GM18511 (cell line): ENCODE results near the gene PCF11.

Source experiments
- ATAC-seq: cut with Tn5 transposase; IDR thresholded peaks from one replicate; pipeline ENCODE4 v1.9.1; 2021; ENCODE audit warnings: mild to moderate bottlenecking, moderate library complexity; ENCODE audit not compliant: unreplicated experiment

The PCF11 gene

GRCh38 chr11:83153764-83154163 lies 3.2 kb upstream of the PCF11 start:
- no peak for ATAC-seq

DNA sequence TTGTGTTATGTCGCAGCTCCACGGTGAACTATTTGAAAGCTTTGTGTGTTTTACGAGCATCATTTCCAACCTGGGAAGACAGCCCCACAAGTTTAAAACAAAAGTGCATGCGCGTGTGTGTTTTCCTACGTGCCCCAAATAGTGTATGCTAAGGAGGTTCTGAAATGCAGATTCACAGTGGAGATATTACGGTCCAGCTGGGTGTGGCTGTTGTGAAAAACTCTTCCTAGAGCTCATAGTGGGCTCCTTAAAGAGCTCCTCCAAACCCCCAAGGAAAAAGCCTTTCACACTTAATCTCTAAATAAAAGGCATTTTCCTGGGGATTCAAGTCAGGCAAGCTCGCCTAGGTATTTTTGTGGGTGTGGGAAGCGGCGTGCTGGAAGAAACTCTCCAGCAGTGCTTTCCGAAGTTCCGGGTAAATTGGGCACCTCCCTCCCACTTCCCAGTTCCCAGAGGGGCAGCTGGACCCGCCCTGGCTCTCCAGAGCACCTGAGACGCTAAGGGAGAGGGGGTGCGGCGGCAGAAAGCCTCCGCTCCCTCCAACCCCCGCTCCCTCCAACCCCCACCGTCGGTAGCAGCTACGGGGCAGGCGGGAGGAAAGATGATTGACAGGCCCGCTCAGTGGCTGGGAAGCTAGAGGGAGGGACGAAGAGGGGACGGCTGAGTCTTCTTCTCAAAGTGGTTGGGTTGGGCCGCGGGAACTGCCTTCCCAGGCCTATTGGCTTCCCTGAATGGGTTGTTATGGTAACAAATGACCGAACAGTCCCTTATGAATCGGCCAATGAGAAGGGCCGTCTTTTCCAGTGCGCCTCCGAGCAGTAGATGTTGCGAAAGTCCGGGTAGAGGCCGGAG lies 561 bp upstream of the PCF11 start:
- peak; percentile 93 for ATAC-seq

DNA sequence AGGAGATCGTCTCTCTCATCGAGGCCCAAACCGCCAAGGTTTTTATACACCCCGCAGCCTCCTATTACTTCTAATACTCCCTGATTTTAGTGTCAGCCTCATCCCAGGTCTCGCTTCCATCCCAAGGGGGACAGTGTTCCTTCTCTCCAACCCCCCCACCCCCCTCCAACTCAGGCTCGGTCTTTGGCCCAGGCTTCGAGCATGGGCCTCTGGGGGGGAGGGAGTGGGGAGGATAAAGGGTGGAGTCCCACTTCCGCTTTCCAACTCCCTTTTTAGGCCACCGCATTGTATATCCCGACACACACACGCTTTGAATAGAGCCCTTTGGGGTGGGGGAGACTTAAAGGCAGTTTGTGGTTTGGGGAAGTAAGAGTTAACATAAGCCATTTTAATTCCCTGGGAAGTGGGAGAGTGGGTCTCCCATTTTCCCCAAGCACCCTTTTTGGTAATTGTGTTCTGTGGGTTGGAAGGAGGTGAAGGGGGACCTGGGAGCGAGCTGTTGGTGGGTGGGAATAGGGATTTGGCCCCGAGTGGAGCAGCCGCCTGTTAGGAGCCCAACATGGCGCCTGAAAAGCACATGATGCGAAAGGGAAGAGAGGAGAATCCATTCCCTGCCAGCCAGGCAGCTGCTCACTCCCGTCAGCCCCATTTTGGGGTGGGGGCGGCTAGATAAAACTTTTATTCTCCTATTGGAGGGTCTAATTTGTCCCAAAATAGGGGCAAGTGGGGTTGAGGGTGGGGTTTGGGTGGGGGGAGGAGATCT lies 844 bp downstream of the PCF11 start:
- no peak for ATAC-seq

- ATAC-seq: no peak
Observed at GRCh38 chr11:83158357-83158786, 1.4 kb downstream of the PCF11 start.

- no peak for ATAC-seq
Observed at GRCh38 chr11:83158965-83159901, 2.3 kb downstream of the PCF11 start.

DNA sequence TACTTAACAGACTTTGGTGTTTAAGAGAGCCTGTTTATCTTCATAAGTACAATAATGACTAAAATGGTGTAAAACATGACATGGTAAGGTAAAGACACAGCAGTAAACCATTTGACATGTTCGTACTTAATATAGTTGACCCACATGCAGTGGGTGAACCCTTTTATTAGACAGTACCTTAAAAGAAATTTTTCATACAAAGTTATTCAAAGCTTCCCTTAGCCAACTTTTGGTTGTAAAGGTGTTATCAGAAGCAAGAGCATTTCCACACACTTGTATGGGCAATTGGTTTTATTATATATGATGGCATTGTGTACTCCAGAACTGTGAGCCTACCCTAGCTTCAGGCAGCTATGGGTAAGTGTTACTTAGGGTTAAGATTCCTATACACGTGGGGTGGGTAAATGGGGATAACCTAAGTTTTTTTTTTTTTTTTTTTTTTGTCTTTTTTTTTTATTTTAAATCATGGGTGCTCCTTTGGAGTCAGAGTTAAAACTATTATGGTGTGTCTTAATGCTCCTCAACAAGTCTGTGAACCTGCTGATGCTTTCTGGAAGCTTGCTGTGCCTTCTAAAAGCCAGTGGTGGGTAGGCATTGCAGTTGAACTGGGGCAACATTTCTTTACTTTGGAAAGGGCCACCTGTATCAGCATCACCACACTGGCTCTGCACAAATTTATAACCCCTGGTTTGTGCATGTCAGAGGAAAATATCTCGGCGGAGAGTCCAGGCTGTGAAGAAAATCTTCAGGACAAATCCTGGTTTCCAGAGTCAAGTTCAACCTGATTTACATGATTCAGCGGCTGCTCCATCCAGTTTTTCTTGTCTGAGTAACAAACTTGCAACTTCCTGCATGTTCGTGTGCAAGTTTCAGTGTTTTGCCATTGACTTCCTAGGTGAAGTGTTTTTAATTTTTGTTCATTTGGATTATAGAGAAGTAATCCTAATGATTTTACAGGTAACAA lies 3.3 kb downstream of the PCF11 start:
- no peak for ATAC-seq

- no peak for ATAC-seq
Observed at GRCh38 chr11:83161610-83162199, 4.8 kb downstream of the PCF11 start.

DNA sequence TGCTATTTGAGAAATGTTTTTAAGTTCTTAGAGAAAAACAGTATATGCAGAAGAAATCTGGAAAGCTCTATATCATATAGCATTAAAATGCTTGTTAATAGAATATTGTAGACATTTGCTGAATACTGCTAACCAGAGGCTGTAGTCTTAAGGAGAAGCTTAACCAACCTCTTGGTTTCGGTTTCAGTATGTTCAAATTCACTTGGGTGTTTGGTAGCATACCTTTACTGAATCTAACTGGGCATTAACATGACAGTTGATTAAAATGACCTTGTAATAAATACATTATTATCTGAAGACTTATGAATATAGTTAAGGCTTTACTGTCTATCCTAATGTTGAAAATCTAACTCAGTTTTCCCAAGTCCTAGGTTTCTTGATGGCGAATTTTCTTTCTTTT lies 5.4 kb downstream of the PCF11 start:
- peak; percentile 66 for ATAC-seq

DNA sequence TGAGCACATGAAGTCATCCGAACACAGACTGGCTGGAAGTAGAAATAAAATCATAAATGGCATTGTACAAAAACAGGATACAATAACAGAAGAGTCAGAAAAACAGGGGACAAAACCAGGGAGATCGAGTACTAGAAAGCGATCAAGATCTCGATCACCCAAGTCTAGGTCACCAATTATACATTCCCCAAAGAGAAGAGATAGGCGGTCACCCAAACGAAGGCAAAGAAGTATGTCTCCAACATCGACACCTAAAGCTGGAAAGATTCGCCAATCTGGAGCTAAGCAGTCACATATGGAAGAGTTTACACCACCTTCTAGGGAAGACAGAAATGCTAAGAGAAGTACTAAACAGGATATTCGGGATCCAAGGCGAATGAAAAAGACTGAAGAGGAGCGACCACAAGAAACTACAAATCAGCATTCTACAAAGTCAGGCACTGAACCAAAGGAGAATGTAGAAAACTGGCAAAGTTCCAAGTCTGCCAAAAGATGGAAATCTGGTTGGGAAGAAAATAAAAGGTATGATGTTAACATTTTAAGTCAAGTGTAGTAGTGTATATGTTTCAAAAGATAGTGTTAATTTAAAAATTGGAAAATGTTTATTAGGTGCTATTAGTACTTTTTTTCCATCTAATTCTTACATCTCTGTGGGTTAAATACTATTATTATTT lies 9.4 kb downstream of the PCF11 start:
- ATAC-seq: no peak

- ATAC-seq: no peak
Observed at GRCh38 chr11:83168756-83169155, 11.8 kb downstream of the PCF11 start.

DNA sequence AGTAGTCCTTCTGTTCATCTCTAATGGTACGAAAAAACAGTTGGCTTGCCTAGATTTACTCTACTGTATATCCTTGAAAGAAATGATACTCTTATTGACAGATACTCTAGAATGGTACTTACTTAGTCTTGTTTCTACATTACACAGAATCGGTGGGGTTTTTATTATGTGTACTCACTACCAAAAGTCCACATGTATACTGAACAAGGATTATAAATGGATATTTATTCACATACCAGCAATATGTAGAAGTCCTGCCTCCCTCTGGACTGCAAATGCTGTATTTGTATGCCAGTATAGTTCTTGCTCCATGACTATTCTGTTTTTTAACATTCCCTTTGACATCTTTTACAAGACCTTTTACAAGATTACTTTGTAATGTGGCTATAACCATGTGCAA lies 13.9 kb downstream of the PCF11 start:
- ATAC-seq: no peak

- ATAC-seq: no peak
Observed at GRCh38 chr11:83172551-83172950, 15.6 kb downstream of the PCF11 start.

- ATAC-seq: peak; percentile 54
Observed at GRCh38 chr11:83174008-83174407, 17.1 kb downstream of the PCF11 start.

DNA sequence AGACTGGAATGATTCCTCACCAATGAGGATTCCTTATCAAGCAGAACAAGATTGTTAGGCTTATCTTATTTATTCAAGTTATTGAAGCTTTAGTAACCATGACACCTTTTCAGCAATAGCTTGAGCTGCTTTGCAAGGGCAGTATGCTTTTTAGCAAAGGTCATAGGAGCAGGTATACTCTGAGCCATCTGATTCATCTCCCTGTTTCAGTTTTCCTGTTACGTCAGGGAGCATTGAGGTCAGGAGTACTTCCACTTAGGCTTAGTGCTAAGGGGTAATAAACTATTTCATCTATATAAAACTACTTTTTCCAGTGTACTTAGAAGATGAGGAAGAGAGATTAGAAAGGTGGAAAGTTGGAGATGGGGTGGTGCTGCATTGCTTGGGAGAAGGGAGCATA lies 18.9 kb downstream of the PCF11 start:
- no peak for ATAC-seq

DNA sequence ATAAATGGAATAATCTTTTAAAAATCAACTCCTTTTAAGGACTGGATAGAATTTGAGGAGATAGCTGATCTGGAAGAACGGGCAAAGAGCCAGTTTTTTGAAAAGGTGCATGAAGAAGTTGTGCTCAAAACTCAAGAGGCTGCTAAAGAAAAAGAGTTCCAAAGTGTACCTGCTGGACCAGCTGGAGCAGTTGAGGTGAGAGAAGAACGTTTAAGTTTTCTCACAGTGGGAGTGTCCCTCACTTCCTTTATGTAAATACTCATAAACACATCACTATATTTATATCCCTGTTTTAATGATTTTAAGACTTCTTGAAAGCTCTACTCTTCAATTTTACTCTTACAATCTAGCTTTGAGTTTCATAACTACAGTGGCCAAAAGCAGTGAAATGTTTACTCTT lies 24.9 kb downstream of the PCF11 start:
- no peak for ATAC-seq

GRCh38 chr11:83185767-83186166 lies 28.8 kb downstream of the PCF11 start:
- ATAC-seq: no peak

DNA sequence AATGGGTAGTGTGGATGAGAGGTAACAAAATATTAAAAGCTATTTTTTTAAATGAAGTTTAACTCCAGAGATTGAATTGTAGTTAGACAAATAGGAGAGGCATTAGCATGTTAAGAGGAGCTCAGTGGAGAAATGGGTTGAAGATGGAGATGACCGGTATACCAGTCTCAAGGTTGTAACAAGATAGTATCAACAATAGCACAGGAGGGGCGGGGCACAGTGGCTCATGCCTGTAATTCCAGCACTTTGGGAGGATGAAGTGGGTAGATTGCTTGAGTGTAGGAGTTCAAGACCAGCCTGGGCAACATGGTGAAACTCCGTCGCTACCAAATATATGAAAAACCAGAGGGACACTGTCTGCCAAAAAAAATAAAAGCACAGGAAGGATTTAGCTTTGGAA lies 30.5 kb downstream of the PCF11 start:
- ATAC-seq: no peak

DNA sequence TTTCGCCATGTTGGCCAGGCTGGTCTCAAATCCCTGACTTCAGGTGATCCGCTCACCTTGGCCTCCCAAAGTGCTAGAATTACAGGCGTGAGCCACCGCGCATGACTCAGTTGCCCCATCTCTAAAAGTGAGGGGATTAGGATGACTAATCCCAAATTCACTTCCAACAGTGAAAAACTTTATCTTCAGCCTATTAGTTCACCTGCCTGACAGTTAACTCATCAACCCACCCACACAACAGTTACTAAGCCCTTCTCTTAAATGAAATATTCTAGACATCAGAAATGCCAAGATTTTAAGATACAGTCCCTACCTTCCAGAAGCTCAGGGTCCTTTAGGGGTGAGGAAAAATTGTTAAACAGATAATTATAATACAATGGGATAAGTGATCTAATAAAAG lies 34.6 kb downstream of the PCF11 start:
- no peak for ATAC-seq

DNA sequence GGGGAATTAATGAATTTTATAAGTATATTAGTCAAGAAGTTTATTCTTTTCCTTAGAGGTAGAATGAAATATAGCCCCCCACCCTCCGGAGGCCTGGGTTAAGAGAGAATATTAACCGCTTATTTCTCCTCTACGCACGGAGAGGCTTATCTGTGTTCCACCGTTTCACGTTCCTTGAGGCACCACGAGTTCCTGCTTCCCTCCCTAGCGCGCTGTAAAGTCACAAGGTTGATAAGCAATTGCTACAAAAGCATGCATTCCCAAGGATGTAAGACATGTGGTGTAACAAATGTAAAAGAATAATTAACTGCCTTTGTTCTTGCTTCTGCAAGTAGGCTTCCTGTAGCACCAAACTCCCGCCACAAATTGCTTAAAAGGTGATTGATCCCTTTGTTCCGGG lies 35.1 kb downstream of the PCF11 start:
- no peak for ATAC-seq
